ENCODE data around the gene AZIN2.

DNA sequence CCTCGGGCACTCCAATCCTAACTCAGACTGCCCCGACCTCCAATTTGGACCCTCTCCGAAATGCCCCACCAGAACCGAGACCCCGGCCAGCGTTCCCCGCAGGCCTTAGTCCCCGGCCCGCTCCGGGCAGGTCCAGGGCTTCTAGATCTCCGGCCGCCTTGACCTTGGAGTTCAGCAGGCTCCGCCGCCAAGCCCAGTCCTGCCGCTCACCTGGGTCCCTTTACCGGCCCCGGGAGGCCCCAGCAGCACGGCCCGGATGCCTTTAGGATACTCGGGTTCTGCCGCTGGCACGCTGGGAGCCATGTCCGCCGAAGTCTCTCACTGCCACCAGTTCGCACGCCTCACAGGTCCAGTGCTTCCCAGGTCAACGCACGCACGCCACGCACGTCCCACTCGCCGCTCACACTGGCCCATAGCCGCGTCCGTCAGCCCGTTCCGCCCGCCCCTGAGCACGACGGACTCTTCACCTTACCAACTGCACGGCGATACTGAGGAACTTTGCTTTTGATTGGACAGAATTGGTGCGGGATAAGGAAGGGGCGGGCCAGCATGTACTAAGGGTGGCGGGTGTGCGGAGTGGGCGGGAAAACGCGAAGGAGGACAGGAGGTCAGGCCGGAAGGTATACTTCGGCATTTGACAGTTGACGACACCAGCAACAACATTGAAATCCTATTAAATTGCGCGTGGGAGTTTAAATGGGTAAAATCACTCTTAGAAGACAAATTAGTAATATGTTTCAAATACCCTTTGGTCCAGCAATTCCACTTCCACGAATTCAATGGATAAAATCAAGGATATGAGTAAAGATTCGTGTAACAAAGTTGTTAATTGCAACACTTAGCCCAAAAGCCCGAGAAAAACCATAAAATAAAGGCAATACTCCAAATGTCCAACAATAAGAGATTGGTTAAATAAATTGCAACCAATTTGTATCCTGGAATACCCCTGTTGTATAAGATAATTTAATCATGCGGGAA is 44.1 kb upstream of the AZIN2 start, which contains the start of gene AK2:
- TF ChIP-seq, protein P1, sequence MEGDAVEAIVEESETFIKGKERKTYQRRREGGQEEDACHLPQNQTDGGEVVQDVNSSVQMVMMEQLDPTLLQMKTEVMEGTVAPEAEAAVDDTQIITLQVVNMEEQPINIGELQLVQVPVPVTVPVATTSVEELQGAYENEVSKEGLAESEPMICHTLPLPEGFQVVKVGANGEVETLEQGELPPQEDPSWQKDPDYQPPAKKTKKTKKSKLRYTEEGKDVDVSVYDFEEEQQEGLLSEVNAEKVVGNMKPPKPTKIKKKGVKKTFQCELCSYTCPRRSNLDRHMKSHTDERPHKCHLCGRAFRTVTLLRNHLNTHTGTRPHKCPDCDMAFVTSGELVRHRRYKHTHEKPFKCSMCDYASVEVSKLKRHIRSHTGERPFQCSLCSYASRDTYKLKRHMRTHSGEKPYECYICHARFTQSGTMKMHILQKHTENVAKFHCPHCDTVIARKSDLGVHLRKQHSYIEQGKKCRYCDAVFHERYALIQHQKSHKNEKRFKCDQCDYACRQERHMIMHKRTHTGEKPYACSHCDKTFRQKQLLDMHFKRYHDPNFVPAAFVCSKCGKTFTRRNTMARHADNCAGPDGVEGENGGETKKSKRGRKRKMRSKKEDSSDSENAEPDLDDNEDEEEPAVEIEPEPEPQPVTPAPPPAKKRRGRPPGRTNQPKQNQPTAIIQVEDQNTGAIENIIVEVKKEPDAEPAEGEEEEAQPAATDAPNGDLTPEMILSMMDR (IDR thresholded peaks at IDR 0.05; ENCODE audit: low read length): no peak
- TF ChIP-seq EZH2 (IDR thresholded peaks at IDR 0.05; ENCODE audit: borderline replicate concordance, low read length): no peak
